Osteocyte (in vitro differentiated cells): Measurements from ENCODE around the gene CCDC175. TPM values are rescaled to one million over a fixed set of nuclear protein-coding genes. Genes with fewer than 3 reads are reported as not detected.

Experiments
- DNase-seq: peaks from one replicate; pipeline ENCODE4 v3.0.0; 2021; ENCODE audit warnings: mixed read lengths; ENCODE audit not compliant: unreplicated experiment; ENCODE audit errors: extremely low spot score
- H3K27ac Mint-ChIP-seq: one replicate; pipeline ENCODE4 v1.8.0; 2021; ENCODE audit warnings: mild to moderate bottlenecking, mixed read lengths; ENCODE audit not compliant: unreplicated experiment
- H3K27me3 Mint-ChIP-seq: one replicate; pipeline ENCODE4 v1.8.0; 2021; ENCODE audit warnings: mixed read lengths; ENCODE audit not compliant: unreplicated experiment
- H3K36me3 Mint-ChIP-seq: one replicate; pipeline ENCODE4 v1.8.0; 2021; ENCODE audit warnings: mixed read lengths; ENCODE audit not compliant: unreplicated experiment
- H3K4me1 Mint-ChIP-seq: one replicate; pipeline ENCODE4 v1.8.0; 2021; ENCODE audit warnings: mixed read lengths; ENCODE audit not compliant: unreplicated experiment
- H3K4me3 Mint-ChIP-seq: one replicate; pipeline ENCODE4 v1.8.0; 2021; ENCODE audit warnings: mild to moderate bottlenecking, moderate library complexity, mixed read lengths; ENCODE audit not compliant: unreplicated experiment
- H3K9me3 Mint-ChIP-seq: one replicate; pipeline ENCODE4 v1.8.0; 2021; ENCODE audit warnings: mixed read lengths; ENCODE audit not compliant: unreplicated experiment
- CTCF ChIP-seq: fragments of 200-600 bp; sonication (generic); IDR thresholded peaks from 2 replicates; pipeline ENCODE4 v1.5.0; 2021; ENCODE audit warnings: antibody characterized with exemption, mild to moderate bottlenecking, moderate library complexity
- total RNA-seq: library from RNA; stranded (reverse); gene quantifications from 2 replicates; pipeline ENCODE4 v1.2.1, GENCODE V29; 2021

The CCDC175 gene
- total RNA-seq, 1 donor from 2014 or later = not detected

DNA sequence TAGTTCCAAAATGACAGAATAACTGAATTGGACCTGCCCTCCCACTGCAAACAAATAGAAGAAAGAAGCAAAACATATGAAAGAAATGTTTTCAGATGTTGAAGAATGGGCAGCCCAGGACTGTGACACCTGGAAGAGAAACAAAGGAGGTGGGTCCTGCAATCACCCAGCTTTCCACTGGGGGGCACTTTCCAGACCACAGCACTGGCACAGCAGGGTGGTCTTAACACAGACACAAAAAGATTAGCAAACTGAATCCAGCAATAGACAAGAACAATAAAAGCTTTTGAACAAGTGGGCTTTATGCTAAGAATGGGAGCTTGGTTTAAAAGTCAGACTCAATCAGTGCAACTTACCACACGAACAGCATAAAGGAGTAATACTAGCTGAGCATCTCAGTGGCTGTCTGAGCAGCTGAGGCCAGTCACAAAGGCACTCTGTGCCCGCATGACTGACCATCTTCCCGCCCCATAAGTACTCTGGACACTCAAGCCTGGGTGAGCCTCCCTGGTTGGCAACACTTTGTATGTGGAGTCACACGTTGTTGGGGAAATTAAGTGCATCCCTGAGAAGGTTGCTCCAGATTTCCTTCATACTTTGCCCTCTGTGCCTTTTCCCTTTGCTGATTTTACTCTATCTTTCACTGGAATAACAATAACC is 64.6 kb downstream of the CCDC175 start:
- H3K27me3 Mint-ChIP-seq = peaks cover 41% of the 10 kb centered on the region
- H3K36me3 Mint-ChIP-seq = peaks cover 2% of the 10 kb centered on the region
- no peak for DNase-seq
- H3K27ac Mint-ChIP-seq = no peak overlapping the region
- peak; percentile 52 for TF ChIP-seq CTCF
- H3K4me3 Mint-ChIP-seq = no peak overlapping the region
- H3K9me3 Mint-ChIP-seq = no peaks in the 10 kb centered on the region
- H3K4me1 Mint-ChIP-seq = no peaks in the 10 kb centered on the region

GRCh38 chr14:59510966-59511365 is 65.6 kb downstream of the CCDC175 start:
- Mint-ChIP-seq H3K27me3 (peaks cover 34% of the 10 kb centered on the region), H3K9me3 (no peaks in the 10 kb centered on the region), H3K36me3 (peaks cover 2% of the 10 kb centered on the region), H3K4me3 (no peak overlapping the region), H3K4me1 (no peaks in the 10 kb centered on the region), H3K27ac (no peak overlapping the region)
- DNase-seq = no peak
- TF ChIP-seq CTCF = no peak

- no peak for DNase-seq
- Mint-ChIP-seq H3K27me3 (peaks cover 34% of the 10 kb centered on the region), H3K9me3 (no peaks in the 10 kb centered on the region), H3K4me3 (no peak overlapping the region), H3K27ac (no peak overlapping the region), H3K4me1 (no peaks in the 10 kb centered on the region), H3K36me3 (peaks cover 2% of the 10 kb centered on the region)
- no peak for TF ChIP-seq CTCF
Observed at GRCh38 chr14:59510001-59510400, 66.6 kb downstream of the CCDC175 start.

DNA sequence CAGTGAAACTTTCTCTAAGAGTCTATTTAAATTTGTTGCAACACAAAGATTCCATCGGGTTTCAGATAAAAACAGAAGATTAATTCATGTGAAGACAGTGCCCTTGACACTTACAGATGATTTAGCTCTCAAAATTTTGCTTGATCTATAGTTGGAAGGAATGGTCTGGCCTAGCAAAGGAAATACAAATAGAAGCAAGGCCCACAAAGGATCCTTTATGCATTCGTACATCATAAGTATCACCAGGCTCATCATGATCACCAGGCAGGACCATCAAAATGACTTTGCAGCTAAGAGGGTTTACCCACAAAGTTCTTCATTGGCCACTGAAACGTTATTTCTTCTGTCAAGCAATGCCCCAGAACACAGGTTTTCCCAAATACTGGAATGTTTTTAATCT is 67.5 kb downstream of the CCDC175 start:
- H3K4me3 Mint-ChIP-seq = no peak overlapping the region
- no peaks in the 10 kb centered on the region for H3K9me3 Mint-ChIP-seq
- H3K27me3 Mint-ChIP-seq = peaks cover 27% of the 10 kb centered on the region
- no peaks in the 10 kb centered on the region for H3K4me1 Mint-ChIP-seq
- no peak for DNase-seq
- no peak overlapping the region for H3K27ac Mint-ChIP-seq
- peaks cover 4% of the 10 kb centered on the region for H3K36me3 Mint-ChIP-seq
- TF ChIP-seq CTCF = no peak

- no peak overlapping the region for H3K27ac Mint-ChIP-seq
- H3K4me1 Mint-ChIP-seq = no peaks in the 10 kb centered on the region
- TF ChIP-seq CTCF = no peak
- H3K36me3 Mint-ChIP-seq = peaks cover 8% of the 10 kb centered on the region
- H3K4me3 Mint-ChIP-seq = no peak overlapping the region
- H3K9me3 Mint-ChIP-seq = no peaks in the 10 kb centered on the region
- peaks cover 21% of the 10 kb centered on the region for H3K27me3 Mint-ChIP-seq
- DNase-seq = no peak
Observed at GRCh38 chr14:59507752-59508103, 68.9 kb downstream of the CCDC175 start.
